ENCODE results near the gene HSD17B2. TPM values are rescaled to one million over a fixed set of nuclear protein-coding genes. Genes with fewer than 3 reads are reported as not detected.

HSD17B2 gene
- total RNA-seq, 4 donors from 2014 or later, result not detected

DNA sequence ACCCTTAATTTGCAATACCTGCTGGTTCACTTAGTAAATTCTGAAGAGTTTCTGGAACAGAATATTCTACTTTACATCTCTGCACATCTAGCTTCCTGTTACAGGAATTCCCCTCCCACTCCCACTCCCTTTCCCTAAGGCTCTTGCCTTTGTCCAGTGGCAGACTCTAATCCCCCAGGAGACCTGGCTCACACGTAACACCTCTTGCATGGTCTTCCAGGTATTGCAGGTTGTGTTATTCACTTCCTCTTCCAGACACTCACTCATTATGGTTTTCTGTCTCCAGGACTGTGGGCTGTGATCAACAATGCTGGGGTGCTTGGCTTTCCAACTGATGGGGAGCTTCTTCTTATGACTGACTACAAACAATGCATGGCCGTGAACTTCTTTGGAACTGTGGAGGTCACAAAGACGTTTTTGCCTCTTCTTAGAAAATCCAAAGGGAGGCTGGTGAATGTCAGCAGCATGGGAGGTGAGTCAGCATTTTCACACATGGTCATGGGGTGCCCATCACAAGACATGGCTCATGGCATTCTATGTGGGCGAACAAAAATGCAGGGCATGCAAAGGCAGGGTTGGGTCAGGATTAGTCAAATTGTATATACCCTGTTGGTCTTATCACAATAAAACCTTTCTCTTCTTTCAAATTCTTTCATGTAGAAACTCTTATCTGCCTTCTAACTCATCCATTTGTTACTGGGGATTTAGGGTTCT, 35.8 kb downstream of the HSD17B2 start:
- Histone ChIP-seq H3K27me3 (no peaks in the 10 kb centered on the region), H3K4me3 (no peak overlapping the region), H3K9me3 (peaks cover 0 to 6% (median 0%) of the 10 kb centered on the region in 4 donors), H3K4me1 (no peaks in the 10 kb centered on the region), H3K36me3 (no peaks in the 10 kb centered on the region), H3K27ac (replicated peaks in 1 of 4) (no peak overlapping the region)
- 68% methylated on average over 4 of the region's 4 CpGs for WGBS
- DNase-seq (ENCODE audit: extremely low spot score), result no peak
- intact Hi-C loops (cut with DNase I), result no loop called here
- no peak for TF ChIP-seq POLR2AphosphoS5 (IDR thresholded peaks at IDR 0.05)

- WGBS, result 75% methylated on average over 4 of the region's 4 CpGs
- Histone ChIP-seq H3K27me3 (no peaks in the 10 kb centered on the region), H3K4me3 (no peak overlapping the region), H3K9me3 (peaks cover 0 to 9% (median 0%) of the 10 kb centered on the region in 4 donors), H3K4me1 (no peaks in the 10 kb centered on the region), H3K27ac (replicated peaks in 1 of 4) (peak overlapping the region in 1 of 4 donors; percentile 26), H3K36me3 (no peaks in the 10 kb centered on the region)
- DNase-seq (ENCODE audit: extremely low spot score), result no peak
- intact Hi-C loops (cut with DNase I), result no loop called here
- no peak for TF ChIP-seq POLR2A (IDR thresholded peaks at IDR 0.05; ENCODE audit: low read depth)
These were observed 36.4 kb downstream of the HSD17B2 start for GRCh38 chr16:82071421-82071820.

- Histone ChIP-seq H3K27me3 (no peaks in the 10 kb centered on the region), H3K36me3 (no peaks in the 10 kb centered on the region), H3K4me3 (no peak overlapping the region), H3K9me3 (peaks cover 0 to 15% (median 2%) of the 10 kb centered on the region in 4 donors), H3K27ac (replicated peaks in 1 of 4) (no peak overlapping the region), H3K4me1 (no peaks in the 10 kb centered on the region)
- WGBS, result 24% methylated on average over 1 of the region's 1 CpG
- DNase-seq (ENCODE audit: extremely low spot score), result no peak
- no peak for TF ChIP-seq POLR2AphosphoS5 (IDR thresholded peaks at IDR 0.05)
- no peak for TF ChIP-seq EP300 (IDR thresholded peaks at IDR 0.05)
- TF ChIP-seq, protein P1, sequence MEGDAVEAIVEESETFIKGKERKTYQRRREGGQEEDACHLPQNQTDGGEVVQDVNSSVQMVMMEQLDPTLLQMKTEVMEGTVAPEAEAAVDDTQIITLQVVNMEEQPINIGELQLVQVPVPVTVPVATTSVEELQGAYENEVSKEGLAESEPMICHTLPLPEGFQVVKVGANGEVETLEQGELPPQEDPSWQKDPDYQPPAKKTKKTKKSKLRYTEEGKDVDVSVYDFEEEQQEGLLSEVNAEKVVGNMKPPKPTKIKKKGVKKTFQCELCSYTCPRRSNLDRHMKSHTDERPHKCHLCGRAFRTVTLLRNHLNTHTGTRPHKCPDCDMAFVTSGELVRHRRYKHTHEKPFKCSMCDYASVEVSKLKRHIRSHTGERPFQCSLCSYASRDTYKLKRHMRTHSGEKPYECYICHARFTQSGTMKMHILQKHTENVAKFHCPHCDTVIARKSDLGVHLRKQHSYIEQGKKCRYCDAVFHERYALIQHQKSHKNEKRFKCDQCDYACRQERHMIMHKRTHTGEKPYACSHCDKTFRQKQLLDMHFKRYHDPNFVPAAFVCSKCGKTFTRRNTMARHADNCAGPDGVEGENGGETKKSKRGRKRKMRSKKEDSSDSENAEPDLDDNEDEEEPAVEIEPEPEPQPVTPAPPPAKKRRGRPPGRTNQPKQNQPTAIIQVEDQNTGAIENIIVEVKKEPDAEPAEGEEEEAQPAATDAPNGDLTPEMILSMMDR (IDR thresholded peaks at IDR 0.05), result no peak
- no peak for TF ChIP-seq POLR2A (IDR thresholded peaks at IDR 0.05; ENCODE audit: low read depth)
- intact Hi-C loops (cut with DNase I), result no loop called here
These were observed 37.3 kb downstream of the HSD17B2 start for GRCh38 chr16:82072313-82072712.

GRCh38 chr16:82074019-82074558, 39.0 kb downstream of the HSD17B2 start:
- WGBS, result 90% methylated on average over 4 of the region's 4 CpGs
- Histone ChIP-seq H3K27ac (replicated peaks in 1 of 4) (no peak overlapping the region), H3K36me3 (no peaks in the 10 kb centered on the region), H3K27me3 (no peaks in the 10 kb centered on the region), H3K4me1 (no peaks in the 10 kb centered on the region), H3K4me3 (no peak overlapping the region), H3K9me3 (peaks cover 0 to 16% (median 7%) of the 10 kb centered on the region in 4 donors)
- intact Hi-C loops (cut with DNase I), result no loop called here
- TF ChIP-seq, protein P1 (IDR thresholded peaks at IDR 0.05), result no peak
- TF ChIP-seq POLR2AphosphoS5 (IDR thresholded peaks at IDR 0.05), result no peak
- no peak for TF ChIP-seq EP300 (IDR thresholded peaks at IDR 0.05)
- no peak for TF ChIP-seq POLR2A (IDR thresholded peaks at IDR 0.05; ENCODE audit: low read depth)
- DNase-seq (ENCODE audit: extremely low spot score), result no peak

- Histone ChIP-seq H3K4me3 (no peak overlapping the region), H3K36me3 (no peaks in the 10 kb centered on the region), H3K4me1 (no peaks in the 10 kb centered on the region), H3K27me3 (no peaks in the 10 kb centered on the region), H3K27ac (replicated peaks in 1 of 4) (no peak overlapping the region), H3K9me3 (peaks cover 0 to 24% (median 5%) of the 10 kb centered on the region in 4 donors)
- no peak for DNase-seq (ENCODE audit: extremely low spot score)
- 100% methylated on average over 1 of the region's 1 CpG for WGBS
- intact Hi-C loops (cut with DNase I), result no loop called here
- TF ChIP-seq, protein P1 (IDR thresholded peaks at IDR 0.05), result no peak
- TF ChIP-seq POLR2AphosphoS5 (IDR thresholded peaks at IDR 0.05) (no peak), EP300 (IDR thresholded peaks at IDR 0.05) (no peak), POLR2A (IDR thresholded peaks at IDR 0.05; ENCODE audit: low read depth) (no peak)
These were observed 43.1 kb downstream of the HSD17B2 start for GRCh38 chr16:82078125-82078524.

Data from esophagus muscularis mucosa (tissue), 4 donors.